SK-N-SH (cell line): ENCODE measurements around the gene NCKAP5. TPM values are rescaled to one million over a fixed set of nuclear protein-coding genes. Genes with fewer than 3 reads are reported as not detected.

Source experiments
- CTCF ChIA-PET: fragments of 300-600, 350-600 bp; formaldehyde crosslinking; extraction: SDS; loops from one replicate; lab custom pipeline; 2021; lab: Yijun Ruan, JAX
- POLR2A ChIA-PET: fragments of 350-600 bp; sonication (Branson Sonifier 250); formaldehyde crosslinking; extraction: SDS; loops from one replicate; lab custom pipeline; 2020; ENCODE audit warnings: antibody characterized with exemption, inconsistent platforms; lab: Yijun Ruan, JAX
- DNase-seq: peaks from one replicate; pipeline ENCODE4 v3.0.0; 2012
- H2AFZ ChIP-seq: fragments of 200-600 bp; sonication (generic); 2 replicates; pipeline ENCODE4 v1.8.1; 2016; ENCODE audit warnings: antibody characterized with exemption, mild to moderate bottlenecking, low read depth
- H3F3A ChIP-seq: fragments of 200-600 bp; sonication (generic); replicated peaks from 2 replicates; pipeline ENCODE3; 2016; ENCODE audit warnings: antibody characterized with exemption, mild to moderate bottlenecking; ENCODE audit not compliant: insufficient read depth
- H3K27ac ChIP-seq, 2 experiments: fragments of 200-500 bp in 1 of 2; fragments of 200-600 bp in 1 of 2; sonication (Bioruptor generic) in 1 of 2; sonication (generic), shearing (Covaris generic) in 1 of 2; 2 replicates each; pipeline versions ENCODE4 v1.5.1 to v1.6.1; 2014 to 2016; ENCODE audit warnings: low read depth in 2 of 2, inconsistent platforms in 1 of 2, low read length in 1 of 2, mild to moderate bottlenecking in 1 of 2, mixed read lengths in 1 of 2
- H3K27me3 ChIP-seq: fragments of 200-600 bp; sonication (generic), shearing (Covaris generic); 2 replicates; pipeline ENCODE4 v1.6.1; 2016; ENCODE audit warnings: mixed run types; ENCODE audit not compliant: insufficient read depth
- H3K36me3 ChIP-seq, 2 experiments: fragments of 200-500 bp in 1 of 2; fragments of 200-600 bp in 1 of 2; sonication (Bioruptor generic) in 1 of 2; sonication (generic) in 1 of 2; replicated peaks in 1 of 2; 2 replicates each; pipeline versions ENCODE3 to v1.5.1; 2014 to 2016; ENCODE audit warnings: low read length in 1 of 2, mild to moderate bottlenecking in 1 of 2; ENCODE audit not compliant: insufficient read depth in 2 of 2, control insufficient read depth in 1 of 2
- H3K4me1 ChIP-seq, 2 experiments: fragments of 200-500 bp in 1 of 2; fragments of 200-600 bp in 1 of 2; sonication (Bioruptor generic) in 1 of 2; sonication (generic), shearing (Covaris generic) in 1 of 2; 2 replicates each; pipeline versions ENCODE4 v1.5.1 to v1.6.1; 2014 to 2016; ENCODE audit warnings: low read depth in 1 of 2, low read length in 1 of 2, mixed run types in 1 of 2; ENCODE audit not compliant: insufficient read depth in 2 of 2, control insufficient read depth in 1 of 2
- H3K4me2 ChIP-seq: fragments of 200-600 bp; sonication (generic), shearing (Covaris generic); 2 replicates; pipeline ENCODE4 v1.6.1; 2017; ENCODE audit warnings: mixed run types
- H3K4me3 ChIP-seq, 2 experiments: fragments of 200-500 bp in 1 of 2; fragments of 200-600 bp in 1 of 2; sonication (Bioruptor generic) in 1 of 2; sonication (generic), shearing (Covaris generic) in 1 of 2; 2 replicates each; pipeline versions ENCODE4 v1.5.1 to v1.8.1; 2014 to 2016; ENCODE audit warnings: low read depth in 2 of 2, inconsistent platforms in 1 of 2, low read length in 1 of 2, mild to moderate bottlenecking in 1 of 2, mixed read lengths in 1 of 2, moderate library complexity in 1 of 2
- H3K79me2 ChIP-seq: fragments of 200-600 bp; sonication (generic); 2 replicates; pipeline ENCODE4 v1.8.1; 2017; ENCODE audit warnings: mild to moderate bottlenecking; ENCODE audit not compliant: insufficient read depth
- H3K9ac ChIP-seq: fragments of 200-600 bp; sonication (generic); 2 replicates; pipeline ENCODE4 v1.6.1; 2017; ENCODE audit warnings: mixed run types
- H3K9me2 ChIP-seq: fragments of 200-600 bp; sonication (generic); 2 replicates; pipeline ENCODE4 v1.6.1; 2017; ENCODE audit warnings: mixed run types
- H3K9me3 ChIP-seq: fragments of 200-600 bp; sonication (generic); 2 replicates; pipeline ENCODE4 v1.6.1; 2017; ENCODE audit warnings: mixed run types, mild to moderate bottlenecking, moderate library complexity
- H4K20me1 ChIP-seq: fragments of 200-600 bp; sonication (generic); 2 replicates; pipeline ENCODE4 v1.6.1; 2017; ENCODE audit warnings: mild to moderate bottlenecking, mixed run types; ENCODE audit not compliant: insufficient read depth
- CHD2 ChIP-seq: fragments of 150-350 bp; IDR thresholded peaks from 2 replicates; pipeline ENCODE4 v1.6.1; 2018; ENCODE audit warnings: low read length; ENCODE audit not compliant: partially characterized antibody
- CTCF ChIP-seq: fragments of 200-600 bp; sonication (generic); IDR thresholded peaks from 2 replicates; pipeline ENCODE4 v1.6.1; 2017; ENCODE audit warnings: antibody characterized with exemption, mild to moderate bottlenecking, moderate library complexity
- EZH2phosphoT487 ChIP-seq: fragments of 200-600 bp; sonication (generic); IDR thresholded peaks from 2 replicates; pipeline ENCODE4 v1.6.1; 2017; ENCODE audit warnings: low read depth, mixed run types, mild to moderate bottlenecking, antibody characterized with exemption, moderate library complexity, borderline replicate concordance
- FOSL2 ChIP-seq: IDR thresholded peaks from 2 replicates; pipeline ENCODE4 v1.4.0; 2012; ENCODE audit warnings: low read depth, mild to moderate bottlenecking, moderate library complexity, borderline replicate concordance
- FOXJ3 ChIP-seq: sonication (generic); formaldehyde crosslinking; IDR thresholded peaks from 2 replicates; pipeline ENCODE4 v1.5.1; 2020; ENCODE audit warnings: mild to moderate bottlenecking, missing genetic modification reagents
- GABPA ChIP-seq: IDR thresholded peaks from 2 replicates; pipeline ENCODE4 v1.4.0; 2012; ENCODE audit warnings: low read depth, mild to moderate bottlenecking
- GATA2 ChIP-seq: sonication (generic); formaldehyde crosslinking; IDR thresholded peaks from 2 replicates; pipeline ENCODE4 v1.5.0; 2020; ENCODE audit warnings: mild to moderate bottlenecking, missing genetic modification reagents
- JUND ChIP-seq: IDR thresholded peaks from 2 replicates; pipeline ENCODE4 v1.4.0; 2012
- MEF2A ChIP-seq: IDR thresholded peaks from 2 replicates; pipeline ENCODE4 v1.4.0; 2012; ENCODE audit warnings: low read depth, borderline replicate concordance
- MXI1 ChIP-seq: IDR thresholded peaks from 2 replicates; pipeline ENCODE4 v1.6.1; 2012; ENCODE audit warnings: mild to moderate bottlenecking, low read depth, low read length, improper control_type of control experiment
- NRF1 ChIP-seq: IDR thresholded peaks from 2 replicates; pipeline ENCODE4 v1.6.1; 2012; ENCODE audit warnings: low read depth, mild to moderate bottlenecking, low read length
- PBX3 ChIP-seq: IDR thresholded peaks from 2 replicates; pipeline ENCODE4; 2012
- RCOR1 ChIP-seq: fragments of 150-350 bp; IDR thresholded peaks from 2 replicates; pipeline ENCODE4 v1.6.1; 2017; ENCODE audit warnings: antibody characterized with exemption, low read length
- REST ChIP-seq: IDR thresholded peaks from 2 replicates; pipeline ENCODE4 v1.6.1; 2012; ENCODE audit warnings: mild to moderate bottlenecking, low read depth, low read length, moderate library complexity
- RFX5 ChIP-seq: IDR thresholded peaks from 2 replicates; pipeline ENCODE4 v1.6.1; 2012; ENCODE audit warnings: mild to moderate bottlenecking, improper control_type of control experiment, low read length
- RXRA ChIP-seq: IDR thresholded peaks from 2 replicates; pipeline ENCODE4 v1.4.0; 2012; ENCODE audit warnings: low read depth, mild to moderate bottlenecking, borderline replicate concordance
- SMC3 ChIP-seq: IDR thresholded peaks from 2 replicates; pipeline ENCODE4 v1.6.1; 2012; ENCODE audit warnings: low read depth, low read length, improper control_type of control experiment
- USF1 ChIP-seq: IDR thresholded peaks from 2 replicates; pipeline ENCODE4 v1.4.0; 2012; ENCODE audit warnings: low read depth, borderline replicate concordance
- USF2 ChIP-seq: fragments of 150-350 bp; IDR thresholded peaks from 2 replicates; pipeline ENCODE4 v1.6.1; 2017; ENCODE audit warnings: antibody characterized with exemption, low read length, low read depth, borderline replicate concordance
- ZBTB33 ChIP-seq: IDR thresholded peaks from 2 replicates; pipeline ENCODE4 v1.4.0; 2012; ENCODE audit warnings: low read depth, borderline replicate concordance
- WGBS: methylation state at CpG from one replicate; pipeline ENCODE4 v1.1.6; 2017; ENCODE audit warnings: low lambda C conversion rate; 5-methylcytosine and 5-hydroxymethylcytosine counted together
- polyA plus RNA-seq, 3 experiments: library from polyadenylated mRNA; depleted of rRNA; stranded (reverse); fragments of >200 nt; gene quantifications; 2 replicates each; pipeline ENCODE4 v1.2.3, GENCODE V29; 2012

The NCKAP5 gene
- polyA plus RNA-seq, 1 of the 3 experiments (the other 2 are of a cell fraction): 0.02 TPM

- Histone ChIP-seq H3K4me2 (no peak overlapping the region), H3K36me3 (no peaks in the 10 kb centered on the region), H3K4me1 (no peaks in the 10 kb centered on the region; a peak in 1 of 4 replicates), H3K79me2 (0 out of 2 replicates have a peak, but pooled peaks cover 8% of the 10 kb centered on the region), H3K9me3 (no peaks in the 10 kb centered on the region), H3K4me3 (no peak overlapping the region), H4K20me1 (no peaks in the 10 kb centered on the region), H3K27ac (no peak overlapping the region), H2AFZ (no peak overlapping the region), H3F3A (peaks cover 7% of the 10 kb centered on the region), H3K9me2 (no peaks in the 10 kb centered on the region), H3K9ac (no peak overlapping the region), H3K27me3 (no peaks in the 10 kb centered on the region)
- no peak for TF ChIP-seq RCOR1
- TF ChIP-seq CTCF: no peak
- TF ChIP-seq GATA2: no peak
- TF ChIP-seq USF1: no peak
- TF ChIP-seq JUND: no peak
- TF ChIP-seq RXRA: no peak
- TF ChIP-seq GABPA: no peak
- no peak for TF ChIP-seq ZBTB33
- no peak for TF ChIP-seq PBX3
- TF ChIP-seq MEF2A: no peak
- no peak for TF ChIP-seq USF2
- TF ChIP-seq RFX5: no peak
- TF ChIP-seq FOSL2: no peak
- TF ChIP-seq MXI1: no peak
- no peak for TF ChIP-seq REST
- no peak for TF ChIP-seq FOXJ3 (CRISPR knock-in tag)
- no peak for TF ChIP-seq SMC3
- no peak for TF ChIP-seq EZH2phosphoT487
- no peak for TF ChIP-seq NRF1
- no peak for TF ChIP-seq CHD2
- DNase-seq: no peak
- CTCF ChIA-PET: interaction anchor here (0.6 to 4.2 kb wide), 13 partner anchors 8 to 1192 kb away, joined by 3 to 62 read pairs (median 7); no protein-coding TSS in a partner anchor
- WGBS: 89% methylated on average over 5 of the region's 8 CpGs
- POLR2A ChIA-PET: no interaction called here
These were observed 915.8 kb downstream of the NCKAP5 start for GRCh38 chr2:132652474-132652873.
